Measurements from ENCODE around the gene KHDC3L.
"Not testable (repeated sequence)": the region's sequence is repeated elsewhere in the genome, so short reads cannot be mapped to it uniquely, and the experiment has no call there.

KHDC3L gene

DNA sequence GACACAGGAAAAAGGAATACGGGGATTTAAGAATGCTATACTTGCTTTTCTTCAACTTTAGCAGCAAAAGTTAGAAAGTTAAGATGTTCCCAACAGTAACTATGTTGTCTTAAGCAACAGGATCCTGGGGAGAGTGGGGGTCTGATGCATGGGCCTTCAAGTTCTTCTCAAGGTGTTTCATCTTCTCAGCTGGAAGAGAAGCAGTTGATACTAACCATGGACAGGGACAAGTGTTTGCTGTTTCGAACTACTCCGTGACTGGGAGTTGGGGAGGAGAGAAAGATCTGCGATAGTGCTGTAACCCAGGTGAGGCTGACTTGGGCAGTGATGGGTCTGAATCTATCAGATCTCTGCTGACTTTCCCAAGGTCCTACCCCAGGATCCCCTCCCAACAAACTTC, 6.2 kb downstream of the KHDC3L start:
- H3K4me1 ChIP-seq (ENCODE audit: control insufficient read depth in 2 of 2, insufficient read depth in 2 of 2, low read length in 2 of 2), result no peaks in the 10 kb centered on the region
- no peaks in the 10 kb centered on the region for H3K27me3 ChIP-seq (ENCODE audit: control insufficient read depth in 2 of 2, insufficient read depth in 2 of 2, low read length in 2 of 2)
- no peak overlapping the region for H3K9ac ChIP-seq (ENCODE audit: low read depth in 1 of 2, low read length in 2 of 2)
- no peak overlapping the region for H3K4me3 ChIP-seq (ENCODE audit: low read length in 2 of 2)
- peaks cover 0 to 5% of the 10 kb centered on the region in 2 donors for H3K9me3 ChIP-seq (ENCODE audit: control insufficient read depth in 2 of 2, low read length in 2 of 2)
- H3K36me3 ChIP-seq (ENCODE audit: control insufficient read depth in 2 of 2, insufficient read depth in 2 of 2, low read length in 2 of 2), result no peaks in the 10 kb centered on the region
- no peak overlapping the region for H3K27ac ChIP-seq (ENCODE audit: low read depth in 2 of 2, low read length in 2 of 2)

DNA sequence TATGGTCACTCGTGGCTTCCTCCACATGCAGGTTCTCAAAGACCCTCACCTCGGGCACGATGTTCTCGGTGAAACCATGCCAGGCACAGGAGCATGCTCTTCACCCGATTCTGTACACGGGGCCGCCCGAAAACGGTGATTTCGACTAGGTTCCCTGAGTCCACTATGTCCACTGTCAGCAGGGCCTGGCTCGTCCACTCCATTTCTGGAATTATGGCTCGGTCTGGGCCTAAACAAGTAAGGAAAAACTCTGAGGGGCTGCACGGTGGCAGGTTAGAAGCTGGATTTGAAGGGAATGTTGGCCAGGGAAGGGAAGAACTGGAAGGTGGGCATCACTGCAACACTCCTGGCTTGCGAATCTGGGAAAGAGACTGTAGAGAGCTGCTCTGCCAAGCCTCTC, 6.7 kb downstream of the KHDC3L start:
- Histone ChIP-seq H3K27me3 (ENCODE audit: control insufficient read depth in 2 of 2, insufficient read depth in 2 of 2, low read length in 2 of 2) (no peaks in the 10 kb centered on the region), H3K9ac (ENCODE audit: low read depth in 1 of 2, low read length in 2 of 2) (no peak overlapping the region), H3K27ac (ENCODE audit: low read depth in 2 of 2, low read length in 2 of 2) (no peak overlapping the region), H3K4me3 (ENCODE audit: low read length in 2 of 2) (no peak overlapping the region), H3K9me3 (ENCODE audit: control insufficient read depth in 2 of 2, low read length in 2 of 2) (peaks cover 0 to 5% of the 10 kb centered on the region in 2 donors), H3K36me3 (ENCODE audit: control insufficient read depth in 2 of 2, insufficient read depth in 2 of 2, low read length in 2 of 2) (no peaks in the 10 kb centered on the region), H3K4me1 (ENCODE audit: control insufficient read depth in 2 of 2, insufficient read depth in 2 of 2, low read length in 2 of 2) (no peaks in the 10 kb centered on the region)

DNA sequence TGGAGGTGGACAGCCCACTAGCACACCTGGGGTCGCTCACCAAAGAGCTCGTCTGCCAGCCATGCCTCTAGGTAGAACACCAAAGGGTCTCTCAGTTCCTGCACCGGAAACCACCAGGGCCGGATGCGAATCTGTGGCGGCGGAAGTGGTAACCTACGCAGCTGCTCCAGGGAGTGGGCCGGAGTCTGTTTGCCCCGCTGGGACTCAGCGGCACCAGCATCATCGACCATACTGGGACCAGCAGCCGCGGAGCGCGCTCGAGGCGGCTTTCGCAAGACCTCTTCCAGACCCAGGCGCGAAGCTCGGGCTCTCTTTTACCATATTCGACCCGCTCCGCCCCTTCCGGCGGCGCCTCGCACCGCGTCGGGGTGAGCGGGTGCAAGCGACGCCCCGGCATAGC, 7.1 kb downstream of the KHDC3L start, which contains the start of gene OOEP:
Gene OOEP (minus strand): TSS at position 335 of the 400 bp plus-strand sequence. CDS start 105 bp downstream, at position 230.
- Histone ChIP-seq H3K4me1 (ENCODE audit: control insufficient read depth in 2 of 2, insufficient read depth in 2 of 2, low read length in 2 of 2) (no peaks in the 10 kb centered on the region), H3K4me3 (ENCODE audit: low read length in 2 of 2) (no peak within 1 kb of the TSS), H3K9me3 (ENCODE audit: control insufficient read depth in 2 of 2, low read length in 2 of 2) (peaks cover 0 to 5% of the 10 kb centered on the region in 2 donors), H3K9ac (ENCODE audit: low read depth in 1 of 2, low read length in 2 of 2) (no peak within 1 kb of the TSS), H3K27me3 (ENCODE audit: control insufficient read depth in 2 of 2, insufficient read depth in 2 of 2, low read length in 2 of 2) (no peaks in the 10 kb centered on the region), H3K27ac (ENCODE audit: low read depth in 2 of 2, low read length in 2 of 2) (no peak within 1 kb of the TSS), H3K36me3 (ENCODE audit: control insufficient read depth in 2 of 2, insufficient read depth in 2 of 2, low read length in 2 of 2) (no peaks in the 10 kb centered on the region)

DNA sequence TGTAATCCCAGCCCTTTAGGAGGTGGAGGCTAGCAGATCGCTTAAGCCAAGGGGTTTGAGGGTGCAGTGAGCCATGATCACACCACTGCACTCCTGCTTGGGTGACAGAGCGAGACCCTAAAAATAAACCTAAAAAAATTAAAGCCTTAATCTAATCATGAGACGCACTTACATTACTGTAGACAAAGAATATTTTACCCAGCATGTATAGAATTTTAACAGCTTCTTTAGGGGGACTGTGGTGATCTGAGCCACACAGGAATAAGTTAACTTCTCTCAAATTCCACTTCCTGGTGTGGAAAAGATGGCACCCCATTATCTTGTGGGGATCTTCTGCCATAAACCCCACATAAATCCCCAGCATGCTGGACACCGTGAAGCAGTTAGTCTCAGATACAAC, 9.5 kb downstream of the KHDC3L start:
- Histone ChIP-seq H3K9ac (ENCODE audit: low read depth in 1 of 2, low read length in 2 of 2) (no peak overlapping the region), H3K27ac (ENCODE audit: low read depth in 2 of 2, low read length in 2 of 2) (no peak overlapping the region), H3K4me1 (ENCODE audit: control insufficient read depth in 2 of 2, insufficient read depth in 2 of 2, low read length in 2 of 2) (no peaks in the 10 kb centered on the region), H3K9me3 (ENCODE audit: control insufficient read depth in 2 of 2, low read length in 2 of 2) (peaks cover 0 to 5% of the 10 kb centered on the region in 2 donors), H3K4me3 (ENCODE audit: low read length in 2 of 2) (no peak overlapping the region), H3K36me3 (ENCODE audit: control insufficient read depth in 2 of 2, insufficient read depth in 2 of 2, low read length in 2 of 2) (no peaks in the 10 kb centered on the region), H3K27me3 (ENCODE audit: control insufficient read depth in 2 of 2, insufficient read depth in 2 of 2, low read length in 2 of 2) (no peaks in the 10 kb centered on the region)

DNA sequence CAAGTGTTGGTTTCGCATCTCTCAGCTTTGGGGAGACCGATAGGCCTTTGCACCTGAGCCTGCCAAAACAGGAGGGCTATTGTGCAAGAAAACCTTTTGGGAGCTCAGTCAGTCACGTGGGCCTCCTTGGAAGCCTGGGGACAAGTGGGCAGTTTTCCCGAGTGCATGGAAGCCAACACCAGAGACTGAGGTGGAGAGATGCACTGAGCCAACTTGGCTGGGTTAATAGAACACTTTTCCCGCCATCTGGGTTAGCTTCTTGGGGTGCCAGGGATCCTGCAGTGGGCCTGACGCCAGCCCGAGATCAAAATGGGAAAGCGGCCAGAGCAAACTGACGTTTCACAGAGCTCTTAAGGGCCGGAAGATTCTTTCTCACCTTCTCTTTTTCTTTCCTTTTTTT, 10.1 kb downstream of the KHDC3L start:
- Histone ChIP-seq H3K9ac (ENCODE audit: low read depth in 1 of 2, low read length in 2 of 2) (no peak overlapping the region), H3K4me1 (ENCODE audit: control insufficient read depth in 2 of 2, insufficient read depth in 2 of 2, low read length in 2 of 2) (no peaks in the 10 kb centered on the region), H3K9me3 (ENCODE audit: control insufficient read depth in 2 of 2, low read length in 2 of 2) (peaks cover 0 to 5% of the 10 kb centered on the region in 2 donors), H3K4me3 (ENCODE audit: low read length in 2 of 2) (no peak overlapping the region), H3K27me3 (ENCODE audit: control insufficient read depth in 2 of 2, insufficient read depth in 2 of 2, low read length in 2 of 2) (no peaks in the 10 kb centered on the region), H3K27ac (ENCODE audit: low read depth in 2 of 2, low read length in 2 of 2) (no peak overlapping the region), H3K36me3 (ENCODE audit: control insufficient read depth in 2 of 2, insufficient read depth in 2 of 2, low read length in 2 of 2) (no peaks in the 10 kb centered on the region)

DNA sequence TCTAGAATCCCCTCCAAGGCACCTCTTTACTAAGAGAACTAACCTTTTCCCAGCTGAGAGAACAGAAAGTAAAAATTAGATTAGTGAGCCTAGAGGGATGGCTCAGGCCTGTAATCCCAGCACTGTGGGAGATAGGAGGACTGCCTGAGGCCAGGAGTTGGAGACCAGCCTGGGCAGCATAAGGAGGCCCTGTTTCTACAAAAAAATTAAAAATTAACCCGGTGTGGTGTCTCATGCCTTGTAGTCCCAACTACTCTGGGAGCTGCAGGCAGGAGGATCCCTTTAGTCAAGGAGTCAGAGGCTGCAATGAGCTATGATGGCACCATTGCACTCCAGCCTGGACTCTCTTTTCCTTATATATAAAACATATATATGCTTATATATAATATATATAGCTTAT, 12.8 kb downstream of the KHDC3L start:
- Histone ChIP-seq H3K4me1 (ENCODE audit: control insufficient read depth in 2 of 2, insufficient read depth in 2 of 2, low read length in 2 of 2) (no peaks in the 10 kb centered on the region), H3K4me3 (ENCODE audit: low read length in 2 of 2) (no peak overlapping the region), H3K27ac (ENCODE audit: low read depth in 2 of 2, low read length in 2 of 2) (no peak overlapping the region), H3K9ac (ENCODE audit: low read depth in 1 of 2, low read length in 2 of 2) (no peak overlapping the region), H3K9me3 (ENCODE audit: control insufficient read depth in 2 of 2, low read length in 2 of 2) (peaks cover 0 to 5% of the 10 kb centered on the region in 2 donors), H3K27me3 (ENCODE audit: control insufficient read depth in 2 of 2, insufficient read depth in 2 of 2, low read length in 2 of 2) (no peaks in the 10 kb centered on the region), H3K36me3 (ENCODE audit: control insufficient read depth in 2 of 2, insufficient read depth in 2 of 2, low read length in 2 of 2) (no peaks in the 10 kb centered on the region)

DNA sequence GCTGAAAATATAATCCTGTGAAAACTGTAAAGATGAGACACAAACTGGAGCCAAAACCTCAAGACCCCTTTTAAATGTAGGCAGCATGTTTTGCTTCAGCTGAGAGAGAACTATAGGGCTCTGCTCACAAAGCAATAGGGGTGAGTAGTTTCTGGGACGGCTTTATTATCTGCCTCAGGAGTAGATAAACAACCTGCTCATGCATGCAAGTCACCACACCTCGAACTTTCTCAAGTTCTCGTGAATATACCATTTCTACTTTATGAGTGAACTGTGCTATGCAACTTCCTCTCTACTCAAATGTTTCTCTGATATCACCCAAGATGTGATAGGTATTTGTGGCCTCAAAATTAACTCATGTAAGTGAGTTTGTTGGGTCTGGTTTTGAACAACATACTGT, 14.8 kb downstream of the KHDC3L start:
- H3K27ac ChIP-seq (ENCODE audit: low read depth in 2 of 2, low read length in 2 of 2), result no peak overlapping the region
- H3K9ac ChIP-seq (ENCODE audit: low read depth in 1 of 2, low read length in 2 of 2), result no peak overlapping the region
- H3K36me3 ChIP-seq (ENCODE audit: control insufficient read depth in 2 of 2, insufficient read depth in 2 of 2, low read length in 2 of 2), result no peaks in the 10 kb centered on the region
- H3K27me3 ChIP-seq (ENCODE audit: control insufficient read depth in 2 of 2, insufficient read depth in 2 of 2, low read length in 2 of 2), result no peaks in the 10 kb centered on the region
- no peaks in the 10 kb centered on the region for H3K4me1 ChIP-seq (ENCODE audit: control insufficient read depth in 2 of 2, insufficient read depth in 2 of 2, low read length in 2 of 2)
- H3K9me3 ChIP-seq (ENCODE audit: control insufficient read depth in 2 of 2, low read length in 2 of 2), result peaks cover 0 to 3% of the 10 kb centered on the region in 2 donors
- H3K4me3 ChIP-seq (ENCODE audit: low read length in 2 of 2), result no peak overlapping the region

DNA sequence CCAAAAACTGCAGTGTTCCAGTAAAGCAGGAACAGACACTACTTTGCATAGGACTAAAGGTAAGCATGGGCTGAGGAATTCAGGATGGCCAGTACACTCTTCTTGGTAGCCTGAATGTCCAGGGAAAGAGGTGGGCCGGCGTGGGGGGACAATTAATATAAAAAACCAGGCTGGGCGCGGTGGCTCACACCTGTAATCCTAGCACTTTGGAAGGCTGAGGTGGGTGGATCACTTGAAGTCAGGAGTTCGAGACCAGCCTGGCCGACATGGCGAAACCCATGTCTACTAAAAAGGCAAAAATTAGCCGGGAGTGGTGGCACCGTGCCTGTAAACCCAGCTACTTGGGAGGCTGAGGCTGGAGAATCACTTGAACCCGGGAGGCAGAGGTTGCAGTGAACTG, 19.1 kb downstream of the KHDC3L start:
- H3K9me3 ChIP-seq (ENCODE audit: control insufficient read depth in 2 of 2, low read length in 2 of 2); H3K27ac ChIP-seq (ENCODE audit: low read depth in 2 of 2, low read length in 2 of 2); H3K4me1 ChIP-seq (ENCODE audit: control insufficient read depth in 2 of 2, insufficient read depth in 2 of 2, low read length in 2 of 2); H3K4me3 ChIP-seq (ENCODE audit: low read length in 2 of 2); H3K9ac ChIP-seq (ENCODE audit: low read depth in 1 of 2, low read length in 2 of 2); H3K27me3 ChIP-seq (ENCODE audit: control insufficient read depth in 2 of 2, insufficient read depth in 2 of 2, low read length in 2 of 2); H3K36me3 ChIP-seq (ENCODE audit: control insufficient read depth in 2 of 2, insufficient read depth in 2 of 2, low read length in 2 of 2): not testable (repeated sequence)

DNA sequence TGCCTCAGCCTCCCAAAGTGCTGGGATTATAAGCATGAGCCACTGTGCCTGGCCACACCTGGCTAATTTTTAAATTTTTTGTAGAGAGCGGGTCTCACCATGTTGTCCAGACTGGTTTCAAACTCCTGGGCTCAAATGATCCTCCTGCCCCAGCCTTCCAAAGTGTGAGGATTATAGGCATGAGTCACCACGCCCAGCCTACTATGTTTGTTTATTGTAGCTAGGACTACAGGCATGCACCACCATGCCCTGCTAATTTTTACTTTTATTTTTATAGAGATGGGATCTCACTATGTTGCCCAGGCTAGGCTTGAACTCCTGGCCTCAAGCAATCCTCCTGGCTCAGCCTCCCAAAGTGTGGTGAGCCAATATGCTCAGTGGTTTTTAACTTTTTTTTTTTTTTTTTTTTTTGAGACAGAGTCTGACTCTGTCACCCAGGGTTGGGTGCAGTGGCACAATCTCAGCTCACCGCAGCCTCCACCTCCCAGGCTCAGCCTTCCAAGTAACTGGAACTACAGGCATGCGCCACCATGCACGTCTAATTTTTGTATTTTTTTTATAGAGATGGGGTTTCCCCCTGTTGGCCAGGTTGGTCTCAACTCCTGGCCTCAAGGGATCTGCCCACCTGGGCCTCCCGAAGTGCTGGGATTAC, 20.1 kb downstream of the KHDC3L start:
- H3K36me3 ChIP-seq (ENCODE audit: control insufficient read depth in 2 of 2, insufficient read depth in 2 of 2, low read length in 2 of 2), result no peaks in the 10 kb centered on the region
- H3K27ac ChIP-seq (ENCODE audit: low read depth in 2 of 2, low read length in 2 of 2), result no peak overlapping the region
- no peak overlapping the region for H3K4me3 ChIP-seq (ENCODE audit: low read length in 2 of 2)
- H3K27me3 ChIP-seq (ENCODE audit: control insufficient read depth in 2 of 2, insufficient read depth in 2 of 2, low read length in 2 of 2), result no peaks in the 10 kb centered on the region
- H3K4me1 ChIP-seq (ENCODE audit: control insufficient read depth in 2 of 2, insufficient read depth in 2 of 2, low read length in 2 of 2), result no peaks in the 10 kb centered on the region
- H3K9ac ChIP-seq (ENCODE audit: low read depth in 1 of 2, low read length in 2 of 2), result no peak overlapping the region
- H3K9me3 ChIP-seq (ENCODE audit: control insufficient read depth in 2 of 2, low read length in 2 of 2), result no peaks in the 10 kb centered on the region

DNA sequence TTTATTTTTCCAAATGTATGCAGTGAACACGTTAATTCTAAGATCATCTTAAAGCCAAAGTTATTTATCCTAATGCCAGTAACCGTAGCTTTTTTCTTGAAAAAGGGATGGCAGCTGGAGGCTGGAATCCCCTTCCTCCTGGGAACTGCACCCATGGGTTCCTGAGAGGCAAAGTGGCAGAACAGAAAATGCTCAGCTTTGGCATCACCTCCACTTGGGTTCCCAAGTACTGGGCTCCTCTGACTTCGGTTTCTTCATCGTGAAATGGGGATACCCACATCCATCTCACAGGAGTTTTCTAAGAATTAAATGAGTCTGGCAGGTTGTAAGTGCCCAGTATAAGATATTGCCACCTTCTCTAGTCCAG, 26.0 kb downstream of the KHDC3L start:
- Histone ChIP-seq H3K9me3 (ENCODE audit: control insufficient read depth in 2 of 2, low read length in 2 of 2) (no peaks in the 10 kb centered on the region), H3K27me3 (ENCODE audit: control insufficient read depth in 2 of 2, insufficient read depth in 2 of 2, low read length in 2 of 2) (no peaks in the 10 kb centered on the region), H3K36me3 (ENCODE audit: control insufficient read depth in 2 of 2, insufficient read depth in 2 of 2, low read length in 2 of 2) (no peaks in the 10 kb centered on the region), H3K4me3 (ENCODE audit: low read length in 2 of 2) (peak overlapping the region; percentile 76 to 82), H3K4me1 (ENCODE audit: control insufficient read depth in 2 of 2, insufficient read depth in 2 of 2, low read length in 2 of 2) (no peaks in the 10 kb centered on the region), H3K27ac (ENCODE audit: low read depth in 2 of 2, low read length in 2 of 2) (no peak overlapping the region), H3K9ac (ENCODE audit: low read depth in 1 of 2, low read length in 2 of 2) (peak overlapping the region; percentile 62 to 66)

Measured in mucosa of rectum (tissue), 2 donors.